ENCODE data around the gene DCAF15. TPM values are rescaled to one million over a fixed set of nuclear protein-coding genes. Genes with fewer than 3 reads are reported as not detected.

Gene DCAF15
- total RNA-seq, 2 experiments from 2014 or later: 51.3 to 51.9 TPM

- H3K4me1 Mint-ChIP-seq (ENCODE audit: low read depth): peaks cover 48% of the 10 kb centered on the region
- intact Hi-C loops (cut with micrococcal nuclease): no loop called here
Observed at GRCh38 chr19:13982773-13983172, 30.5 kb downstream of the DCAF15 start.

GRCh38 chr19:13983213-13983889 lies 31.0 kb downstream of the DCAF15 start:
- DNase-seq (peak; percentile 29), ATAC-seq (no peak)
- ChIA-PET CTCF (interaction anchor here (0.7 to 1.2 kb wide), 2 partner anchors 75 to 90 kb away, joined by 3 to 4 read pairs; no protein-coding TSS in a partner anchor), POLR2A (interaction anchor here (1.6 to 8.5 kb wide), 2 partner anchors 19 to 49 kb away, joined by 4 to 96 read pairs; partner anchors contain the start of gene RFX1)
- H3K27ac Mint-ChIP-seq: peak overlapping the region; percentile 69
- no peaks in the 10 kb centered on the region for H3K9me3 Mint-ChIP-seq
- H3K4me3 Mint-ChIP-seq: peak overlapping the region; percentile 10
- intact Hi-C loops (cut with micrococcal nuclease): no loop called here
- H3K36me3 Mint-ChIP-seq (ENCODE audit: low read depth): peaks cover 5% of the 10 kb centered on the region
- H3K27me3 Mint-ChIP-seq: no peaks in the 10 kb centered on the region
- H3K4me1 Mint-ChIP-seq (ENCODE audit: low read depth): peaks cover 53% of the 10 kb centered on the region
- TF ChIP-seq CTCF (IDR thresholded peaks at IDR 0.05): no peak

More at GRCh38 chr19:13982773-13983172, 30.5 kb downstream of the DCAF15 start:
- no peaks in the 10 kb centered on the region for H3K9me3 Mint-ChIP-seq
- H3K4me3 Mint-ChIP-seq: no peak overlapping the region
- no peak for DNase-seq
- no peaks in the 10 kb centered on the region for H3K27me3 Mint-ChIP-seq
- no peak for TF ChIP-seq CTCF (IDR thresholded peaks at IDR 0.05)
- no peak for ATAC-seq
- peak overlapping the region; percentile 38 for H3K27ac Mint-ChIP-seq
- CTCF ChIA-PET: interaction anchor here (0.7 kb wide), 1 partner anchor 76 kb away, joined by 3 read pairs; no protein-coding TSS in a partner anchor
- peaks cover 5% of the 10 kb centered on the region for H3K36me3 Mint-ChIP-seq (ENCODE audit: low read depth)
- POLR2A ChIA-PET: interaction anchor here (1.6 to 8.5 kb wide), 2 partner anchors 20 to 50 kb away, joined by 4 to 96 read pairs; partner anchors contain the start of gene RFX1

GRCh38 chr19:13984186-13984585 lies 31.9 kb downstream of the DCAF15 start:
- POLR2A ChIA-PET: interaction anchor here (1.6 to 8.5 kb wide), 3 partner anchors 8 to 48 kb away, joined by 4 to 96 read pairs (median 7); partner anchors contain the start of gene RFX1
- CTCF ChIA-PET: interaction anchor here (0.6 to 1.2 kb wide), 2 partner anchors 89 to 513 kb away, joined by 3 to 4 read pairs; no protein-coding TSS in a partner anchor

DNA sequence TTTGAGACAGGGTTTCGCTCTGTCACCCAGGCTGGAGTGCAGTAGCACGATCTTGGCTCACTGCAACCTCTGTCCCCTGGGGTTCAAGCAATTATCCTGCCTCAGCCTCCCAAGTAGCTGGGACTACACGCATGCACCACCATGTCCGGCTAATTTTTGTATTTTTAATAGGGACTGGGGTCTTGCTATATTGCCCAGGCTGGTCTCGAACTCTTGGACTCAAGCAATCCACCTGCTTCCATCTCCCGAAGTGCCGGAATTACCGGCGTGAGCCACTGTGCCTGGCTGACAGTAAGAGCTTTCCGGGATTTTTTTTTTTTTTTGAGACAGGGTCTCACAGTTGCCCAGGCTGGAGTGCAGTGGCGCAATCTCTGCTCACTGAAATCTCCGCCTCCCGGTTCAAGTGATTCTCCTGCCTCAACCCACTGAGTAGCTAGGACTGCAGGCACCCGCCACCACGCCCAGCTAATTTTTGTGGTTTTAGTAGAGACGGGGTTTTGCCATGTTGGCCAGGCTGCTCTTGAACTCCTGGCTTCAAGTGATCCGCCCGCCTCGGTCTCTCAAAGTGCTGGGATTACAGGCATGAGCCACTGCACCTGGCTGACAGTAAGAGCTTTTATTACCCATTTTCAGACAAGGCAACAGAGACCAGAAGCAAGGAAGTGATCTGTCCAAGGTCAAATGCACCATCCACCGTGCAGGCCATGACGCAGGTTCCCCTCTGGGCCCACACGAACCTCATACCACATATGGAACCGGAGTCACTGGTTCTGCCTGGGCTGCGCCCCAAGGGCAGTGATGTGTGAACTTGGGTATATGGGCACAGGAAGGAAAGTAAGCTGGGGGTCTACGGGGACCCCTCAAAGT lies 32.8 kb downstream of the DCAF15 start:
- Mint-ChIP-seq H3K4me3 (peak overlapping the region; percentile 46), H3K27me3 (no peaks in the 10 kb centered on the region), H3K4me1 (ENCODE audit: low read depth) (peaks cover 65% of the 10 kb centered on the region), H3K9me3 (no peaks in the 10 kb centered on the region), H3K27ac (peak overlapping the region; percentile 98), H3K36me3 (ENCODE audit: low read depth) (peaks cover 7% of the 10 kb centered on the region)
- ChIA-PET POLR2A (interaction anchor here (0.8 to 8.5 kb wide), 7 partner anchors 9 to 130 kb away, joined by 4 to 96 read pairs (median 6); partner anchors contain the start of genes DCAF15, IL27RA and RFX1), CTCF (interaction anchor here (0.6 to 1.3 kb wide), 3 partner anchors 14 to 512 kb away, joined by 3 to 4 read pairs (median 3); partner anchors contain the start of gene IL27RA)
- ATAC-seq: no peak
- peak; percentile 44 for DNase-seq
- intact Hi-C loops (cut with micrococcal nuclease): no loop called here
- no peak for TF ChIP-seq CTCF (IDR thresholded peaks at IDR 0.05)

More at GRCh38 chr19:13984186-13984585, 31.9 kb downstream of the DCAF15 start:
- H3K36me3 Mint-ChIP-seq (ENCODE audit: low read depth): peaks cover 7% of the 10 kb centered on the region
- intact Hi-C loops (cut with micrococcal nuclease): no loop called here
- H3K9me3 Mint-ChIP-seq: no peaks in the 10 kb centered on the region
- no peak for TF ChIP-seq CTCF (IDR thresholded peaks at IDR 0.05)
- H3K4me1 Mint-ChIP-seq (ENCODE audit: low read depth): peaks cover 62% of the 10 kb centered on the region
- H3K4me3 Mint-ChIP-seq: no peak overlapping the region
- H3K27me3 Mint-ChIP-seq: no peaks in the 10 kb centered on the region
- ATAC-seq (no peak), DNase-seq (no peak)
- H3K27ac Mint-ChIP-seq: no peak overlapping the region
